ENCODE data around the gene UST. TPM values are rescaled to one million over a fixed set of nuclear protein-coding genes. Genes with fewer than 3 reads are reported as not detected.

The UST gene
- total and polyA plus RNA-seq, 9 of the 15 experiments (the other 6 are each of a cell fraction or from before 2014, with no cell fraction given) = 0.04 to 0.10 TPM; not detected in 7

GRCh38 chr6:148885925-148886845 lies 139.4 kb downstream of the UST start:
- no peaks in the 10 kb centered on the region for H3K4me1 ChIP-seq (replicated peaks in 1 of 2; ENCODE audit: control insufficient read depth in 2 of 2, insufficient read depth in 2 of 2, low read length in 2 of 2)
- no TSS peak for BruUV-seq (replicated peaks)
- no peak overlapping the region for H3K4me3 ChIP-seq
- H3K9ac ChIP-seq (ENCODE audit: insufficient read depth in 1 of 2, low read depth in 2 of 2, low read length in 2 of 2) = no peak overlapping the region
- under 1% methylated on average over 7 of the region's 7 CpGs for WGBS (ENCODE audit: insufficient coverage, low coverage, missing lambda C conversion rate)
- ChIA-PET CTCF (ENCODE audit: low intra/inter-chr PET ratio) (no interaction called here), POLR2A (interaction anchor here (0.6 to 0.9 kb wide), 2 partner anchors 14 to 60 kb away, joined by 3 read pairs; no protein-coding TSS in a partner anchor)
- in situ Hi-C loops (cut with MboI) (no loop called here), intact Hi-C loops (cut with micrococcal nuclease) (no loop called here)
- H3K27me3 ChIP-seq (ENCODE audit: control insufficient read depth in 2 of 2, insufficient read depth in 2 of 2, low read length in 2 of 2) = peaks cover 16 to 38% of the 10 kb centered on the region in 2 experiments
- H3K79me2 ChIP-seq (ENCODE audit: control insufficient read depth, insufficient read depth, low read length) = no peaks in the 10 kb centered on the region
- no peak overlapping the region for H2AFZ ChIP-seq (ENCODE audit: low read depth, low read length)
- H3K4me2 ChIP-seq (ENCODE audit: insufficient read depth, low read length) = no peak overlapping the region
- H3K27ac ChIP-seq (ENCODE audit: extremely low read depth, low read depth, low read length) = no peak overlapping the region
- no peaks in the 10 kb centered on the region for H3K9me3 ChIP-seq (replicated peaks; ENCODE audit: control insufficient read depth, insufficient read depth, low read depth, low read length)
- TF ChIP-seq GATAD2B (IDR thresholded peaks at IDR 0.05; ENCODE audit: borderline replicate concordance) (no peak), THAP7 (CRISPR knock-in tag; IDR thresholded peaks at IDR 0.05) (no peak), HBP1 (CRISPR knock-in tag; IDR thresholded peaks at IDR 0.05) (no peak), SMC3 (conservative IDR thresholded peaks at IDR 0.05; ENCODE audit: insufficient read depth, low read depth, low read length) (no peak), ZNF239 (CRISPR knock-in tag; IDR thresholded peaks at IDR 0.05) (no peak), RNF219 (CRISPR knock-in tag; IDR thresholded peaks at IDR 0.05) (no peak)
- no peaks in the 10 kb centered on the region for H3K36me3 ChIP-seq (ENCODE audit: control insufficient read depth, insufficient read depth, low read length)
- DNase-seq (ENCODE audit: extremely low read depth in 1 of 4, low spot score in 3 of 4) = no peak
- H3K9me1 ChIP-seq (ENCODE audit: control insufficient read depth, insufficient read depth, low read length) = no peaks in the 10 kb centered on the region
- no peak for FAIRE-seq
- ATAC-seq = no peak
- H4K20me1 ChIP-seq (replicated peaks; ENCODE audit: control insufficient read depth, insufficient read depth, low read length) = no peaks in the 10 kb centered on the region
